Fibroblast of skin of right biceps (primary cell): Measurements from ENCODE around the gene NINJ2.

ENCODE experiments used
- DNase-seq: peaks from one replicate; pipeline ENCODE4 v3.0.0-alpha.2; 2013

Gene NINJ2

DNA sequence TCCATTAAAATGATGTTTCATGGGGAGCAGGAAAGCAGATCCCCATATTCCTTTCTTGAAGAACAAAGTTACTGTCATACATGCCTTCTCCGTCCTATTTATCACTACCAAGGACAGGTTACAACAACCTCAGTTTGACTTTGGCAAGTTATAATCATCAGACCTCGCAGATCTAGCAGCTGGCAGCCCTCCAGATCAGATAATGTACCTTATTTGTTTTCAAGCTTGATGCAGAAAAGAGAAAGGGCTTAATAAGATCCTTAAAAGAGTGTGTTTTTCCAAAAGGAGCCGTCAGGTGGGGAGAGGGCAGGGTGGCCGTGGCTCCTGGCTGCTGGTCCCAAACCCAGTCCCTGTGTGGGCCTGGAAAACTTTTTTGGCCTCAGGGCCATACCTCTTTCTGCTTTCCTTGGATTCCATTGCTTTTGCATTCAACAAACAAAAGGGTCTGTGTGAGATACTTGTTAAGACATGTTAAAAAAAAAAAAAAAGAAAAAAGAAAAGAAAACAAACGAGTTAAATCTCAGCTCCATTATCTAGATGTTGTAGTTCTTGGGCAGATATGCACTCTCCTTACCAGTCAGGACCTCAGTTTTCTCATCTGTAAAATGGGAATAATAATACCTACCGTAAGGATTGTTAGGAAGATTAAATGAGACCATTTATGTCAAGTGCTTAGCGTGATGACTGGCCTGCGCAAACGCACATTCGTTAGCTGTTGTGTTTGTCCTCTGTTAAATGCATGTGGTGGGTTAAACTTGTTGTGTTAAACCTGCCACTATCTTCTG, 138.9 kb downstream of the NINJ2 start:
- no peak for DNase-seq

DNA sequence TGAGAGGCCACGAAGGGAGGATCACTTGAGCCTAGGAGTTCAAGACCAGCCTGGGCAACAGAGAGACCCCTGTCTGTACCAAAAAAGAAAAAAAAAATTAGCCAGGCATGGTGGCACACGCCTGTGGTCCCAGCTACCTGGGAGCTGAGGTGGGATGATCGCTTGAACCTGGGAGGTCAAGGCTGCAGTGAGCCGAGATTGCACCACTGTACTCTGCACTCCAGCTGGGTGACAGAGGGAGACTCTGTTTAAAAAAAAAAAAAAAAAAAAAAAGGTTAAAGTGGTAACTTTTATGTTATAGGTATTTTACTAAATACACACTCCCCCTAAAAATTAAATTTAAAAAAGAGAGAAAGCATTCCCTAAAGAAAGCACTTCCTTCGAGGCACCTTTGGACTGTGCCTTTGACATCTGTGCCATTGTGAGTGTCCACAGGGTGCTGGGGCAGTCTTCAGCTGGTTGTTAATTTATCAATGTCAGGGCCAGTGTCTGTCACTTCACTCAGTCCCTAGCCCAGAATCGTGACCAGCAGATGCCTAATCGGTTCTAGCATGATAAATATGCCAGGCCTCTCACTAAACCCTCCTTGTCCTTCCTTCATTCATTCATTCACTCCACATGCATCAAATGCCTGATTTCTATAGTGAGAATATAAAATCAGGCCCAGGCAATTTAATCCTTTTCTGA, 140.4 kb downstream of the NINJ2 start:
- no peak for DNase-seq

DNA sequence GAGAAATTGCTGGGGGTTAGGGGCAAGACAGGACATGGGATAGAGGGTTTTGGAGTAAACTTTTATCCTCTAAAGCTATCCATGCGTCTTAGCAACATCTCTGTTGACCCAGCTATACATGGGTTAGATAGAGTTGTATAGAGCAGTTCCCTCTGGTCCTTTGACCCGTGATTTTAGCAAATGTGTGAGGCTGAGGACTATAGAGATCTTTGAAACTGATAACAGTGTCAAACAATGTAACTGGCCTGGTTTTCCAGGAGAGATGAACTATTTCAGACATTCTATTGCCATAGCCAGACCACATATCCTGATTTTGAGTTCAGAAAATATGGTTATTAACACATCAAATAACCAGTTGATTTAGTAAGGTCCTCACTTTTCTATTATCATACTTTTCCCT, 143.1 kb downstream of the NINJ2 start:
- no peak for DNase-seq

DNA sequence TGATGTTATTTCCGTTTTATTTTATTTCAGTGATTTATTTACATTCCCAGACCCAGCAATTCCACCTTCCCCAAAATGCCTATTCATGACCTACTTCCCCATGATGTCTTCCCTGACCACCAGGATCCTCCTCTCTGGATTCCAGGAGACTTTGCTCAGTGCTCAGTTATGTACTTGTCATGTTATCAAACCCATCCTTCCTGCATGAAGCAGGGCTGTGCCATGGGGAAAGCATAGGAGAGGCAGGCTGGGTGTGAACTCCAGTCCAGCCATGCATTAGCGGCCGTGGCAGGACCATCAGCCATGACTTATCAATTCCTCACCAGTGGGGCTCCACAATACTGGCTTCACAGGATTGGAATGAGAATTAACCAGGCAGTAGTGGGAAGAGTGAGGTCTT, 145.7 kb downstream of the NINJ2 start:
- DNase-seq = peak; percentile 49
